C4-2B (cell line): ENCODE data around the gene TTC9.

Source experiments
- ZFX ChIP-seq: fragments of 450-650 bp; IDR thresholded peaks from 2 replicates; pipeline ENCODE4 v1.6.1; 2017
- TF ChIP-seq, protein P1 (sequence below): fragments of 450-650 bp; conservative IDR thresholded peaks from 2 replicates; pipeline ENCODE4 v1.5.1; 2017; ENCODE audit warnings: mild to moderate bottlenecking

- TF ChIP-seq, protein P1, sequence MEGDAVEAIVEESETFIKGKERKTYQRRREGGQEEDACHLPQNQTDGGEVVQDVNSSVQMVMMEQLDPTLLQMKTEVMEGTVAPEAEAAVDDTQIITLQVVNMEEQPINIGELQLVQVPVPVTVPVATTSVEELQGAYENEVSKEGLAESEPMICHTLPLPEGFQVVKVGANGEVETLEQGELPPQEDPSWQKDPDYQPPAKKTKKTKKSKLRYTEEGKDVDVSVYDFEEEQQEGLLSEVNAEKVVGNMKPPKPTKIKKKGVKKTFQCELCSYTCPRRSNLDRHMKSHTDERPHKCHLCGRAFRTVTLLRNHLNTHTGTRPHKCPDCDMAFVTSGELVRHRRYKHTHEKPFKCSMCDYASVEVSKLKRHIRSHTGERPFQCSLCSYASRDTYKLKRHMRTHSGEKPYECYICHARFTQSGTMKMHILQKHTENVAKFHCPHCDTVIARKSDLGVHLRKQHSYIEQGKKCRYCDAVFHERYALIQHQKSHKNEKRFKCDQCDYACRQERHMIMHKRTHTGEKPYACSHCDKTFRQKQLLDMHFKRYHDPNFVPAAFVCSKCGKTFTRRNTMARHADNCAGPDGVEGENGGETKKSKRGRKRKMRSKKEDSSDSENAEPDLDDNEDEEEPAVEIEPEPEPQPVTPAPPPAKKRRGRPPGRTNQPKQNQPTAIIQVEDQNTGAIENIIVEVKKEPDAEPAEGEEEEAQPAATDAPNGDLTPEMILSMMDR: no peak
- TF ChIP-seq ZFX: no peak
Measured at GRCh38 chr14:70619708-70620107, 22.0 kb upstream of the TTC9 start.
